K562 (cell line): ENCODE measurements around the gene AGRN. TPM values are rescaled to one million over a fixed set of nuclear protein-coding genes. Genes with fewer than 3 reads are reported as not detected.

Experiments
- ARID3A ChIP-seq: IDR thresholded peaks from 2 replicates; pipeline ENCODE4 v1.6.1; 2012; ENCODE audit warnings: low read depth, low read length, improper control_type of control experiment, borderline replicate concordance
- DACH1 ChIP-seq: fragments of 450-650 bp; IDR thresholded peaks from 2 replicates; pipeline ENCODE4 v1.6.1; 2018; ENCODE audit not compliant: partially characterized antibody
- DLX4 ChIP-seq: fragments of 250-450 bp; sonication (Bioruptor Pico); IDR thresholded peaks from 2 replicates; pipeline ENCODE4 v1.6.1; 2021; ENCODE audit warnings: mild to moderate bottlenecking
- ELK1 ChIP-seq: sonication (generic); formaldehyde crosslinking; IDR thresholded peaks from 2 replicates; pipeline ENCODE4 v1.8.1; 2022; ENCODE audit warnings: missing genetic modification reagents
- FOXA1 ChIP-seq: fragments of 450-650 bp; IDR thresholded peaks from 2 replicates; pipeline ENCODE4 v1.6.1; 2016; ENCODE audit warnings: mild to moderate bottlenecking, borderline replicate concordance
- GABPA ChIP-seq: fragments of 200-800 bp; sonication (Bioruptor generic); conservative IDR thresholded peaks from 2 replicates; pipeline ENCODE4 v1.6.1; 2016; ENCODE audit warnings: low read depth, missing genetic modification characterization, missing compliant biosample characterization
- HMGN3 ChIP-seq: IDR thresholded peaks from 2 replicates; pipeline ENCODE4 v1.6.1; 2011; ENCODE audit warnings: borderline replicate concordance, low read depth, mild to moderate bottlenecking, mixed read lengths, low read length; ENCODE audit not compliant: insufficient read length; ENCODE audit errors: extremely low read depth
- JUN ChIP-seq, 2 experiments: sonication (generic) in 1 of 2; formaldehyde crosslinking in 1 of 2; IDR thresholded peaks; 2 replicates each; pipeline versions ENCODE4 v1.6.1 to v1.8.0; 2012 to 2022; ENCODE audit warnings: borderline replicate concordance in 2 of 2, mild to moderate bottlenecking in 2 of 2, improper control_type of control experiment in 1 of 2, low read depth in 1 of 2, low read length in 1 of 2, missing genetic modification reagents in 1 of 2
- KLF6 ChIP-seq: fragments of 250-450 bp; sonication (Bioruptor Pico); IDR thresholded peaks from 2 replicates; pipeline ENCODE4 v1.4.0; 2020; ENCODE audit warnings: mild to moderate bottlenecking, moderate library complexity, borderline replicate concordance
- MEIS2 ChIP-seq: fragments of 450-650 bp; IDR thresholded peaks from 2 replicates; pipeline ENCODE4 v1.6.1; 2014; ENCODE audit warnings: mild to moderate bottlenecking; ENCODE audit not compliant: partially characterized antibody
- MYC ChIP-seq, 2 experiments: fragments of 250-450 bp in 1 of 2; sonication (Bioruptor Pico) in 1 of 2; IDR thresholded peaks; 2 replicates each; pipeline versions ENCODE4 v1.5.1 to v1.6.1; 2012 to 2021; ENCODE audit warnings: low read depth in 2 of 2, borderline replicate concordance in 1 of 2, improper control_type of control experiment in 1 of 2, low read length in 1 of 2, mild to moderate bottlenecking in 1 of 2, moderate library complexity in 1 of 2
- NFIX ChIP-seq: fragments of 250-450 bp; sonication (Bioruptor Pico); IDR thresholded peaks from 2 replicates; pipeline ENCODE4 v1.4.0; 2020; ENCODE audit warnings: low read depth, mild to moderate bottlenecking, moderate library complexity
- SMAD4 ChIP-seq: fragments of 250-450 bp; sonication (Bioruptor Pico); conservative IDR thresholded peaks from 2 replicates; pipeline ENCODE4 v1.8.0; 2021; ENCODE audit warnings: inconsistent platforms, mild to moderate bottlenecking, moderate library complexity
- SMARCE1 ChIP-seq: fragments of 450-650 bp; IDR thresholded peaks from 2 replicates; pipeline ENCODE4 v1.7.1; 2016; ENCODE audit warnings: mild to moderate bottlenecking
- SRSF9 ChIP-seq: fragments of 200-400 bp; formaldehyde crosslinking; IDR thresholded peaks from 2 replicates; pipeline ENCODE4 v1.6.1; 2017; ENCODE audit warnings: low read depth, low read length, borderline replicate concordance
- TAF1 ChIP-seq: IDR thresholded peaks from 2 replicates; pipeline ENCODE4 v1.6.1; 2011; ENCODE audit warnings: mild to moderate bottlenecking, low read length, moderate library complexity; ENCODE audit not compliant: insufficient read depth, control insufficient read depth, severe bottlenecking; ENCODE audit errors: extremely low read depth
- TEAD4 ChIP-seq, 2 experiments: sonication (generic) in 1 of 2; formaldehyde crosslinking in 1 of 2; IDR thresholded peaks; 2 replicates each; pipeline versions ENCODE4 v1.6.1 to v1.8.0; 2012 to 2022; ENCODE audit warnings: borderline replicate concordance in 1 of 2, inconsistent platforms in 1 of 2, low read length in 1 of 2, mild to moderate bottlenecking in 1 of 2, missing genetic modification reagents in 1 of 2
- polyA plus RNA-seq, 8 experiments: library from polyadenylated mRNA; depleted of rRNA in 4 of 8; stranded (reverse) in 5 of 8; unstranded in 3 of 8; fragments of >200 nt; fragmentation: Nextera tagmentation in 2 of 8; fragmentation: Illumina TruSeq in 1 of 8; extraction: Ambion mirVana in 2 of 8; extraction: Trizol in 1 of 8; gene quantifications; 2 replicates each; pipeline versions ENCODE4 v1.2.1 to v1.2.3, GENCODE V29; 2011 to 2014; ENCODE audit warnings: inconsistent platforms in 1 of 8, missing spikeins in 1 of 8
- total RNA-seq, 7 experiments: library from RNA; depleted of rRNA in 6 of 7; stranded (reverse); fragments of >200 nt in 6 of 7; fragmentation: Illumina TruSeq in 2 of 7; extraction: Trizol in 2 of 7; gene quantifications; 2 replicates each; pipeline versions ENCODE4 v1.2.1 to v1.2.3, GENCODE V29; 2011 to 2021; ENCODE audit warnings: low replicate concordance in 1 of 7
- TF ChIP-seq, protein P1 (sequence below): IDR thresholded peaks from 2 replicates; pipeline ENCODE4 v1.6.1; 2014; ENCODE audit warnings: antibody characterized with exemption
- TF ChIP-seq, protein P2 (sequence below): sonication (generic); formaldehyde crosslinking; IDR thresholded peaks from 2 replicates; pipeline ENCODE4 v1.9.0; 2022; ENCODE audit warnings: mild to moderate bottlenecking, missing genetic modification reagents

The AGRN gene
- total and polyA plus RNA-seq, 9 of the 15 experiments (the other 6 are each of a cell fraction or from before 2014, with no cell fraction given), result 0.04 to 111 (median 18.1) TPM

DNA sequence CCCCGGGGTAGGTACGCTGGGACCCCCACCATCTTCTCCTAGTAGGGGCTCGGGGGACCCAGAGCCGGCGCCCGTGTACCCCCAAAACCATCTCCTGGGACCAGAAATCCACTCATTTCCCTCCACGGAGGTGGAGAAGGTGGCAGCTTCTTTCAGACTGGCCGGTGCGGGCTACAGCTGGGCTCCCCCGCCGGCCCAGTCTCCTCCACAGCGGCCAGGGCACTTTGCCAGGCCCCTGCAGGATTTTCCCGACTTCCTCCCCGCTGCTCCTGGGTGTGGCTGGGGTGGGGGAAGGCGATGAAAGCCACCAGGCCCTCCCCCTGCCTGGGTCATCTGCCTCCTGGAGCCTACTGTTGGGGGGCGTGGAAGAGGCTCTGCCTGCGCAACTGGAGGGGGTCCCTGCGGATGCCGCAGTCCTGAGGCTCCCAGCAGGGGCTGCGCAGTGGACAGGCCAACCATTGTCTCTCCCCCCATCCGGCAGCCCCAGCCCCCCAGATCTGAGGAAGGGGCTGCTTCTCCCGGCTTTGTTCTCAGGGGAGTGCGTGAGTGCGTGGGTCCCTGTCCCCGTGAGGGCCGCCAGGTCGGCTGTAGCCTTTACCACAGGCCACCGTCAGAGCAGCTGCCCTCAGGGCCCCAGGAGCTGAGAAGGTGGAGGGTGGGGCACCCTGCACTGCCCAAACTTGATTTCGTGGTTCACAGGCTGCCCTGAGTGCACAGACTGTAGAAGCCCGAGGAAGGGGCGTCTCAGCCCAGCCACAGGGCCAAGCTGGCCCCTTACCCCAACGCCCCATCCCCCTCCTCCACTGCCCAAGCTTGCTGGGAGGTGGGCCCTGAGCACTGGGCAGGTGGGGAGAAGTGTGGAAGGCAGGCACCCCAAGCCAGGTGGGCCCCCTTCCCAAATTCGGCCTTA is 1.3 kb downstream of the AGRN start (continued):
- TF ChIP-seq, protein P1, sequence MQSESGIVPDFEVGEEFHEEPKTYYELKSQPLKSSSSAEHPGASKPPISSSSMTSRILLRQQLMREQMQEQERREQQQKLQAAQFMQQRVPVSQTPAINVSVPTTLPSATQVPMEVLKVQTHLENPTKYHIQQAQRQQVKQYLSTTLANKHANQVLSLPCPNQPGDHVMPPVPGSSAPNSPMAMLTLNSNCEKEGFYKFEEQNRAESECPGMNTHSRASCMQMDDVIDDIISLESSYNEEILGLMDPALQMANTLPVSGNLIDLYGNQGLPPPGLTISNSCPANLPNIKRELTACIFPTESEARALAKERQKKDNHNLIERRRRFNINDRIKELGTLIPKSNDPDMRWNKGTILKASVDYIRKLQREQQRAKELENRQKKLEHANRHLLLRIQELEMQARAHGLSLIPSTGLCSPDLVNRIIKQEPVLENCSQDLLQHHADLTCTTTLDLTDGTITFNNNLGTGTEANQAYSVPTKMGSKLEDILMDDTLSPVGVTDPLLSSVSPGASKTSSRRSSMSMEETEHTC, result no peak
- TF ChIP-seq HMGN3 (peak; percentile 39), FOXA1 (no peak), KLF6 (0 out of 2 replicates have a peak, but pooled peaks have one; percentile 44), SMAD4 (CRISPR knock-in tag) (peak; percentile 65), DLX4 (CRISPR knock-in tag) (no peak), ELK1 (no peak), JUN (IDR thresholded peaks at IDR 0.05; ENCODE audit: borderline replicate concordance, low read depth, low read length) (no peak), JUN (CRISPR knock-in tag; IDR thresholded peaks at IDR 0.05; ENCODE audit: borderline replicate concordance) (no peak), GABPA (no peak), MYC (IDR thresholded peaks at IDR 0.05; ENCODE audit: low read depth, low read length) (peak; percentile 48; the same call in 1 of the 2 replicates), MYC (CRISPR knock-in tag; IDR thresholded peaks at IDR 0.05; ENCODE audit: borderline replicate concordance, low read depth) (no peak), TAF1 (no peak), DACH1 (peak; percentile 58), SRSF9 (no peak), TEAD4 (IDR thresholded peaks at IDR 0.05; ENCODE audit: low read length) (no peak), TEAD4 (CRISPR knock-in tag; IDR thresholded peaks at IDR 0.05; ENCODE audit: borderline replicate concordance) (no peak), SMARCE1 (peak; percentile 56; the same call in 1 of the 2 replicates), ARID3A (no peak), NFIX (0 out of 2 replicates have a peak, but pooled peaks have one; percentile 36), MEIS2 (peak; percentile 83)
- TF ChIP-seq, protein P2, sequence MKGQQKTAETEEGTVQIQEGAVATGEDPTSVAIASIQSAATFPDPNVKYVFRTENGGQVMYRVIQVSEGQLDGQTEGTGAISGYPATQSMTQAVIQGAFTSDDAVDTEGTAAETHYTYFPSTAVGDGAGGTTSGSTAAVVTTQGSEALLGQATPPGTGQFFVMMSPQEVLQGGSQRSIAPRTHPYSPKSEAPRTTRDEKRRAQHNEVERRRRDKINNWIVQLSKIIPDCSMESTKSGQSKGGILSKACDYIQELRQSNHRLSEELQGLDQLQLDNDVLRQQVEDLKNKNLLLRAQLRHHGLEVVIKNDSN (CRISPR knock-in tag), result no peak
